OCI-LY1 (cell line): Measurements from ENCODE around the gene CADM3.

Source experiments
- EZH2 ChIP-seq: fragments of 200-600 bp; sonication (generic), shearing (Covaris generic); IDR thresholded peaks from 2 replicates; pipeline ENCODE4 v1.8.0; 2017; ENCODE audit warnings: borderline replicate concordance, mixed run types, mild to moderate bottlenecking, antibody characterized with exemption, low read length, moderate library complexity, mixed read lengths
- TF ChIP-seq, protein P1 (sequence below): fragments of 200-600 bp; sonication (generic), shearing (Covaris generic); IDR thresholded peaks from 2 replicates; pipeline ENCODE4 v1.5.1; 2017; ENCODE audit warnings: mild to moderate bottlenecking, antibody characterized with exemption, low read length, moderate library complexity, mixed read lengths

DNA sequence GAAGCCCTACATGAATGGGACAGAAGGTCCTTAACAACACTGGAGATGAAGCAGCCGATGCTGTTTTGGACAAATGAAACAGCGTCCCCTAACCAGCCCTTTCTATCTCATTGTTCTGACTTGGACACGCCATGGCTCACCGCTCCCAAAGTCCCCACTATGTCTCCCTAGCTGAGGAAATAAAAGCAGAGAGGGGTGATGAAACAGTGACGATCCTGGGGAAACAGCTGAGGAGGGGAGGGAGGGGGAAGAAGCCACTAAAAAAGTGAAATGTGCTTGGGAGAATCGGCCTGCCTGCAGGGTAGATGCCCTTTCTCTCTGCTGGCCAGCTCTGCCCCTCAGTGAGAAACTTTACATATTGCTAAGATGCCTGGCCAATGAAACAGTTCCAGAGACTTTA, 32.2 kb downstream of the CADM3 start:
- TF ChIP-seq, protein P1, sequence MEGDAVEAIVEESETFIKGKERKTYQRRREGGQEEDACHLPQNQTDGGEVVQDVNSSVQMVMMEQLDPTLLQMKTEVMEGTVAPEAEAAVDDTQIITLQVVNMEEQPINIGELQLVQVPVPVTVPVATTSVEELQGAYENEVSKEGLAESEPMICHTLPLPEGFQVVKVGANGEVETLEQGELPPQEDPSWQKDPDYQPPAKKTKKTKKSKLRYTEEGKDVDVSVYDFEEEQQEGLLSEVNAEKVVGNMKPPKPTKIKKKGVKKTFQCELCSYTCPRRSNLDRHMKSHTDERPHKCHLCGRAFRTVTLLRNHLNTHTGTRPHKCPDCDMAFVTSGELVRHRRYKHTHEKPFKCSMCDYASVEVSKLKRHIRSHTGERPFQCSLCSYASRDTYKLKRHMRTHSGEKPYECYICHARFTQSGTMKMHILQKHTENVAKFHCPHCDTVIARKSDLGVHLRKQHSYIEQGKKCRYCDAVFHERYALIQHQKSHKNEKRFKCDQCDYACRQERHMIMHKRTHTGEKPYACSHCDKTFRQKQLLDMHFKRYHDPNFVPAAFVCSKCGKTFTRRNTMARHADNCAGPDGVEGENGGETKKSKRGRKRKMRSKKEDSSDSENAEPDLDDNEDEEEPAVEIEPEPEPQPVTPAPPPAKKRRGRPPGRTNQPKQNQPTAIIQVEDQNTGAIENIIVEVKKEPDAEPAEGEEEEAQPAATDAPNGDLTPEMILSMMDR = no peak
- no peak for TF ChIP-seq EZH2
